Right renal cortex interstitium (tissue), 3 donors: ENCODE data around the gene KIDINS220. TPM values are rescaled to one million over a fixed set of nuclear protein-coding genes. Genes with fewer than 3 reads are reported as not detected.

Experiments used
- DNase-seq, 3 donors: peaks; one replicate each; pipeline ENCODE4 v3.0.0-alpha.2; 2013; ENCODE audit warnings: low read depth in 3 of 3, low spot score in 2 of 3
- polyA plus RNA-seq, 3 donors: library from polyadenylated mRNA; unstranded; fragments of 120-200 nt; gene quantifications; one replicate each; pipeline ENCODE4 v1.2.1, GENCODE V29; 2013; ENCODE audit not compliant: insufficient read length in 3 of 3

The KIDINS220 gene
- polyA plus RNA-seq, 3 donors = 84.2 to 101 (median 94.5) TPM

GRCh38 chr2:8853426-8853825 is 16.0 kb upstream of the KIDINS220 start:
- no peak for DNase-seq

- DNase-seq = no peak
Observed at GRCh38 chr2:8851811-8852560, 14.6 kb upstream of the KIDINS220 start.

- no peak for DNase-seq
Observed at GRCh38 chr2:8850845-8851487, 13.6 kb upstream of the KIDINS220 start.

- DNase-seq = no peak
Observed at GRCh38 chr2:8849327-8849726, 11.9 kb upstream of the KIDINS220 start.

GRCh38 chr2:8848328-8849100 is 11.1 kb upstream of the KIDINS220 start:
- DNase-seq = no peak

- no peak for DNase-seq
Observed at GRCh38 chr2:8847400-8847799, 10.0 kb upstream of the KIDINS220 start.

GRCh38 chr2:8841932-8842331 is 4.5 kb upstream of the KIDINS220 start:
- DNase-seq = no peak

GRCh38 chr2:8840475-8841091 is 3.2 kb upstream of the KIDINS220 start:
- no peak for DNase-seq

GRCh38 chr2:8839189-8839965 is 2.0 kb upstream of the KIDINS220 start:
- DNase-seq = no peak

- DNase-seq = no peak
Observed at GRCh38 chr2:8837795-8838140, 355 bp upstream of the KIDINS220 start.

- no peak for DNase-seq
Observed at GRCh38 chr2:8835279-8835678, 2.1 kb downstream of the KIDINS220 start.

GRCh38 chr2:8833853-8834252 is 3.6 kb downstream of the KIDINS220 start:
- DNase-seq = no peak

- no peak for DNase-seq
Observed at GRCh38 chr2:8831516-8831915, 5.9 kb downstream of the KIDINS220 start.

- no peak for DNase-seq
Observed at GRCh38 chr2:8827729-8828128, 9.7 kb downstream of the KIDINS220 start.

GRCh38 chr2:8822218-8822617 is 15.2 kb downstream of the KIDINS220 start:
- no peak for DNase-seq

GRCh38 chr2:8821276-8822217 is 15.9 kb downstream of the KIDINS220 start:
- DNase-seq = no peak

GRCh38 chr2:8819948-8820347 is 17.5 kb downstream of the KIDINS220 start:
- DNase-seq = no peak

GRCh38 chr2:8819194-8819593 is 18.2 kb downstream of the KIDINS220 start:
- DNase-seq = no peak

GRCh38 chr2:8817221-8817620 is 20.2 kb downstream of the KIDINS220 start:
- no peak for DNase-seq
